Measurements from ENCODE around the gene SPAG7.

DNA sequence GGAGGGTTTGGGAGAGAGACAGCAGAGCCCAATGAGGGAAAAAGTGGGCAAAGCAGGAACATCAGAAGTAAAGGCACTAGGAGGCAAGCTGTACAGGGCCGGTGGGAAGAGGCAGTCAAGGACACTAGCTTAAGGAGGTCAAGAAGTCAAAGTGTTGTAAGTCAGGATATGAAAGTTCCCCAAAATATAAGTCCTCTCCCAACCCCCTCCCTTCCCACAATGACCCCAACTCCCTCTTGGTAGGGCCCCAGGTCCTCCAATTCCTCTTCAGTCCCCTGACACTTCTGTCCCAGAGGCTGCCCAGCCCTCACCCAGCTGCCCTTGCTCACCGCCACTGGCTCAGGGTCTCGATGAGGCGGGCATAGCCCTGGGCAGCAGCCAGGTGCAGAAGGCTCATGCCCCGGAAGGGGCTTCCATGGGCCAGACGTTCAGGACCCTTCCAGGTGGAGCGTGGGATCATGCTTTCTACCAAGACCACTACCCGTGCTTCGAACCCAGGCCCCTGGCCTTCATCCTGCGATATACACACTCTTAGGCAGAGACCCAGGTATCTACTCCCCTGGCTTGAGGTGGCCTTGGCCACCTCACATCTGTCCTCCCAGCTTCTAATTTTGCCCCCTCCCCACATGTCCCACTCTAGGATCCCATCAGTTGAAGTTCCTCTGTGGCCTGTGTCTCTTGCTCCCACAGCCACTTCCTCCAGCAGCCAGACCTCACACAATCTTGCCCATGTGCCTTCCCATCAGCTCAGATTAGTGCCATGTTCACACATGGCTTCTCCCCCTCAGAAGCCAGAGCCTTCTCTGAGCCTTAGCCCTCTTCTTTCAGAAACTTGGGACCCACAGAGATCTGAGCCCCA is 5.9 kb upstream of the SPAG7 start:
- no peak for TF ChIP-seq POLR2A (IDR thresholded peaks at IDR 0.05)
- TF ChIP-seq, protein P1, sequence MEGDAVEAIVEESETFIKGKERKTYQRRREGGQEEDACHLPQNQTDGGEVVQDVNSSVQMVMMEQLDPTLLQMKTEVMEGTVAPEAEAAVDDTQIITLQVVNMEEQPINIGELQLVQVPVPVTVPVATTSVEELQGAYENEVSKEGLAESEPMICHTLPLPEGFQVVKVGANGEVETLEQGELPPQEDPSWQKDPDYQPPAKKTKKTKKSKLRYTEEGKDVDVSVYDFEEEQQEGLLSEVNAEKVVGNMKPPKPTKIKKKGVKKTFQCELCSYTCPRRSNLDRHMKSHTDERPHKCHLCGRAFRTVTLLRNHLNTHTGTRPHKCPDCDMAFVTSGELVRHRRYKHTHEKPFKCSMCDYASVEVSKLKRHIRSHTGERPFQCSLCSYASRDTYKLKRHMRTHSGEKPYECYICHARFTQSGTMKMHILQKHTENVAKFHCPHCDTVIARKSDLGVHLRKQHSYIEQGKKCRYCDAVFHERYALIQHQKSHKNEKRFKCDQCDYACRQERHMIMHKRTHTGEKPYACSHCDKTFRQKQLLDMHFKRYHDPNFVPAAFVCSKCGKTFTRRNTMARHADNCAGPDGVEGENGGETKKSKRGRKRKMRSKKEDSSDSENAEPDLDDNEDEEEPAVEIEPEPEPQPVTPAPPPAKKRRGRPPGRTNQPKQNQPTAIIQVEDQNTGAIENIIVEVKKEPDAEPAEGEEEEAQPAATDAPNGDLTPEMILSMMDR (IDR thresholded peaks at IDR 0.05) = no peak
